A673 (cell line): ENCODE results near the gene RAP1GAP.

Experiments used
- EZH2 ChIP-seq: fragments of 200-600 bp; sonication (generic); IDR thresholded peaks from 2 replicates; pipeline ENCODE4 v1.6.1; 2017; ENCODE audit warnings: borderline replicate concordance, low read depth, mild to moderate bottlenecking, mixed read lengths, antibody characterized with exemption, low read length; ENCODE audit not compliant: poor library complexity, severe bottlenecking
- TF ChIP-seq, protein P1 (sequence below): fragments of 300-800, 200-600 bp; sonication (generic); conservative IDR thresholded peaks from 2 replicates; pipeline ENCODE4 v1.5.1; 2017; ENCODE audit warnings: low read depth, mild to moderate bottlenecking, antibody characterized with exemption, low read length, moderate library complexity, mixed read lengths

DNA sequence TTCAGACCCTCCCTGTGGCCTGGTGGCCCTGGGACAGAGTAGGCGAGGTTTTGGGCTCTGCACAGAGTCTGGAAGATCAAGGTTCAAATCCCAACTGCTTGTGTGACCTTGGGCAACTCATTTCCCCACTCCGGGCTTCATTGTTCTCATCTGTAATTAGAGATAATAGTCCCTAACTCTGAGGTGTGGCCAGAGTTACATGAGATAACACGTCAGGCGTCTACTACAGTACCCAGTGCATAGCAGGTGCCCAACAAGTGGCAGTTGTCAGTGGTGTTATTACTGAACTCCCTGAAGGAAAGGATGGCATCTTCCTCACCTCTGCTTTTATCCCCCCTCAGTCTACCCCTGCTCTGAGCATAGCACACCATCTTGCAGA, 20.8 kb downstream of the RAP1GAP start:
- TF ChIP-seq, protein P1, sequence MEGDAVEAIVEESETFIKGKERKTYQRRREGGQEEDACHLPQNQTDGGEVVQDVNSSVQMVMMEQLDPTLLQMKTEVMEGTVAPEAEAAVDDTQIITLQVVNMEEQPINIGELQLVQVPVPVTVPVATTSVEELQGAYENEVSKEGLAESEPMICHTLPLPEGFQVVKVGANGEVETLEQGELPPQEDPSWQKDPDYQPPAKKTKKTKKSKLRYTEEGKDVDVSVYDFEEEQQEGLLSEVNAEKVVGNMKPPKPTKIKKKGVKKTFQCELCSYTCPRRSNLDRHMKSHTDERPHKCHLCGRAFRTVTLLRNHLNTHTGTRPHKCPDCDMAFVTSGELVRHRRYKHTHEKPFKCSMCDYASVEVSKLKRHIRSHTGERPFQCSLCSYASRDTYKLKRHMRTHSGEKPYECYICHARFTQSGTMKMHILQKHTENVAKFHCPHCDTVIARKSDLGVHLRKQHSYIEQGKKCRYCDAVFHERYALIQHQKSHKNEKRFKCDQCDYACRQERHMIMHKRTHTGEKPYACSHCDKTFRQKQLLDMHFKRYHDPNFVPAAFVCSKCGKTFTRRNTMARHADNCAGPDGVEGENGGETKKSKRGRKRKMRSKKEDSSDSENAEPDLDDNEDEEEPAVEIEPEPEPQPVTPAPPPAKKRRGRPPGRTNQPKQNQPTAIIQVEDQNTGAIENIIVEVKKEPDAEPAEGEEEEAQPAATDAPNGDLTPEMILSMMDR, result no peak
- no peak for TF ChIP-seq EZH2
